ENCODE data around the gene HIVEP3. TPM values are rescaled to one million over a fixed set of nuclear protein-coding genes. Genes with fewer than 3 reads are reported as not detected.

The HIVEP3 gene
- total RNA-seq, 4 donors from 2014 or later, result 6.1 to 10.1 (median 7.8) TPM

- no peak for DNase-seq (ENCODE audit: low spot score)
- no peak for ATAC-seq (ENCODE audit: low FRiP score)
- TF ChIP-seq CTCF (IDR thresholded peaks at IDR 0.05), result no peak
These were observed 150.1 kb downstream of the HIVEP3 start for GRCh38 chr1:41768583-41768982.

GRCh38 chr1:41767534-41768525, 150.9 kb downstream of the HIVEP3 start:
- no peak for DNase-seq (ENCODE audit: low spot score)
- no peak for TF ChIP-seq CTCF (IDR thresholded peaks at IDR 0.05)
- no peak for ATAC-seq (ENCODE audit: low FRiP score)

DNA sequence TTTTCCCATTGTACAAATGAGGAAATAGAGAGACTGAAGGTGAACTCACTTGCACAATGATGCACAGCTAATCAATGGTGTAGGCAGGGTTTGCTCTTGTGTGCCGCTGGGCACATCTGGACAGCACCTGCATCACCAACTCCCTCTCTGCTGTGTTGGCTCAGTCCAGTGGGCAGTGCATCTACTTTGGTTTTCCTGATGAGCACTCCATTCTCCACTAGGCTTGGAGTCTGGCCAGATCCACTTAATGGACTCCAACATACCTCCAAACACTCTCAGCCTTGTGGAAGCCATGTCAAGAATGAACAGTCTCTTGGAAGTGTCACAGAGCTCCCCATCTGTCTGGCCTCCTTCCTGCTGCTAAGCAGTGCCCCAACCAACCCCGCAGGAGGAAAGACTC, 152.2 kb downstream of the HIVEP3 start:
- ATAC-seq (ENCODE audit: low FRiP score), result no peak
- no peak for DNase-seq (ENCODE audit: low spot score)
- TF ChIP-seq CTCF (IDR thresholded peaks at IDR 0.05), result no peak

GRCh38 chr1:41766041-41766440, 152.7 kb downstream of the HIVEP3 start:
- no peak for TF ChIP-seq CTCF (IDR thresholded peaks at IDR 0.05)
- no peak for DNase-seq (ENCODE audit: low spot score)
- ATAC-seq (ENCODE audit: low FRiP score), result no peak

DNA sequence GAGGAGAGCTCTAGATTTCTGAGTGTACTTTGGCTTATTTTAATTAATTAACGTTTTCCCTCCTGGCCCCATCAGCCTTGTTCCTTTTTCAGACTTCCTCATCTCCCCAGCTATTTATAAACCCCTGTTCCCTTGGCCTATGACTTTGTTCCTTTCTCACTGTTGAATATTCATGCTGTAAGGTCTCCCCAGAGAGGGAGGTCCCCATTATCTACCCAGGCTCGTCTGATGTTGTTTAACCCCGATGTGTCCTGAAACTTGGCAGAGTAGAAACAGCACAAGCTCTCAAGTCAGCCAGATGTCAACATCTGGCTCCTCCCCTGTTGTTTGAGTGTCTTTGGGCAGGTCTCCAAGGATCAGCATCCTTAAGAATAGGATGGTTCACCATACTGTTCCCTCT, 153.6 kb downstream of the HIVEP3 start:
- no peak for ATAC-seq (ENCODE audit: low FRiP score)
- DNase-seq (ENCODE audit: low spot score), result no peak
- TF ChIP-seq CTCF (IDR thresholded peaks at IDR 0.05), result no peak

GRCh38 chr1:41764656-41765055, 154.1 kb downstream of the HIVEP3 start:
- TF ChIP-seq CTCF (IDR thresholded peaks at IDR 0.05), result no peak
- no peak for DNase-seq (ENCODE audit: low spot score)
- no peak for ATAC-seq (ENCODE audit: low FRiP score)

GRCh38 chr1:41762777-41763176, 155.9 kb downstream of the HIVEP3 start:
- no peak for TF ChIP-seq CTCF (IDR thresholded peaks at IDR 0.05)
- DNase-seq (ENCODE audit: low spot score), result no peak
- ATAC-seq (ENCODE audit: low FRiP score), result no peak

Measured in omental fat pad (tissue), 4 donors.